ENCODE measurements around the gene HHIPL2.

Gene HHIPL2

DNA sequence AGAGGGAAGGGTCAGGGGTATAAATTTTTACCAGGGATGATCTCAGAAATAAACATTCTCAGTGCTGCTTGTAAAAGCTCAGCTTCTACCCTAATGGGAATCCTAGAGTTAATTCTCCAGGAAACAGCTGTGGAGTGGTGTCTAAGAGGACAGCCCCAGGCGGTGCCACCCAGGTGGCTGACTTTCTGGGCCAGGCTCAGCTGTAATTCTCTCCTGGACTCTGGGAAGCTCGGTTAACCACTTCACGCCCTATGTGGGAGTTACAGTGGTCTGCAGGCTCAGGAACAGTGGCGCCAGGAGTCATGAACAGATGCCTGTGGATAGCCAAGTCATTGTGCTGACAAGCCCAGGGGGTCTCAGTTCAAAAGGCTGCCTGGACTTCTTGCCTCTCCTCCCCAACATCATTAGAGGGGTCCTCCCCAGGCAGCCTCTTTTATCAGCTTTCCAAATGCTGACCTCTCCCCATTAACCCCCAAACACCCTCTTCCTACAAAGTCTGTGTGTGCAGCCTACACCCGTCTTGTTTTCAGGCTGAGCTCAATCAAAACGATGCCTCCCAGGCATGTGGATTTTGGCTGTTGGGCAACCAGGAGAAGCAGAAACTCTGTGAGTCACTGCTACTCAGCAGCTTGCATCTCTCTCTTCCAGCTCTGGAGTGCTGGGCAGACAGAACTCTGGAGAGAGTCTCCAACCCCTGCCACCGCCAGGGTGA lies 1.2 kb downstream of the HHIPL2 start:
- Histone ChIP-seq H3K9ac (ENCODE audit: low read depth, low read length, poor library complexity, severe bottlenecking) (no peak overlapping the region), H3K4me2 (ENCODE audit: low read depth, low read length, poor library complexity, severe bottlenecking) (no peak overlapping the region)

DNA sequence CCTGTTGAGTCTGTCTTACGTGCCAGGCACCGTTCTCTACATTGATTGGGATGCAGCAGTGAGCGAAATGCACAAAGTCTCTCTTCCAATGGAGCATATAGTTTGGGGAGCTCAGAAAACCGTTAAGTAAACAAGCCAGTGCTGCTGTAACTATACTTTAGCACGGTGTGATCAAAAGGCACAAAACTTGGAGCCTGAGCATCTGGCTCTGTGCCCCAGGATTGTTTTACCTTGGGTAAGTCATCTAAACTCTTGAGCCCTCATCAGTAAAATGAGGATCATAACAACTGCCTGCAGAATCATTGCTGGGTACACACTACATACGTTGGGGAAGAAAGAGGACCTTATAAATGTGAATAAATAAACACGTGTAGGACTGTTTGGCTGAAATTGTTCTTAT lies 1.8 kb downstream of the HHIPL2 start:
- Histone ChIP-seq H3K4me2 (ENCODE audit: low read depth, low read length, poor library complexity, severe bottlenecking) (no peak overlapping the region), H3K4me1 (ENCODE audit: insufficient read depth, low read length, poor library complexity, severe bottlenecking) (no peaks in the 10 kb centered on the region), H2AFZ (ENCODE audit: low read length) (no peak overlapping the region), H3K9me3 (ENCODE audit: insufficient read depth, low read depth, low read length) (no peaks in the 10 kb centered on the region), H3K9ac (ENCODE audit: low read depth, low read length, poor library complexity, severe bottlenecking) (no peak overlapping the region), H3K79me2 (ENCODE audit: insufficient read depth, low read length) (no peaks in the 10 kb centered on the region), H3K9me2 (replicated peaks; ENCODE audit: low read depth, low read length) (no peaks in the 10 kb centered on the region), H4K20me1 (ENCODE audit: insufficient read depth, low read length, poor library complexity, severe bottlenecking) (no peaks in the 10 kb centered on the region), H3F3A (ENCODE audit: low read depth) (no peaks in the 10 kb centered on the region), H3K27me3 (ENCODE audit: insufficient read depth, low read length, poor library complexity, severe bottlenecking) (no peaks in the 10 kb centered on the region), H3K4me3 (ENCODE audit: low read length, poor library complexity, severe bottlenecking) (no peak overlapping the region), H3K36me3 (ENCODE audit: insufficient read depth, low read length) (no peaks in the 10 kb centered on the region)
- TF ChIP-seq, protein P1, sequence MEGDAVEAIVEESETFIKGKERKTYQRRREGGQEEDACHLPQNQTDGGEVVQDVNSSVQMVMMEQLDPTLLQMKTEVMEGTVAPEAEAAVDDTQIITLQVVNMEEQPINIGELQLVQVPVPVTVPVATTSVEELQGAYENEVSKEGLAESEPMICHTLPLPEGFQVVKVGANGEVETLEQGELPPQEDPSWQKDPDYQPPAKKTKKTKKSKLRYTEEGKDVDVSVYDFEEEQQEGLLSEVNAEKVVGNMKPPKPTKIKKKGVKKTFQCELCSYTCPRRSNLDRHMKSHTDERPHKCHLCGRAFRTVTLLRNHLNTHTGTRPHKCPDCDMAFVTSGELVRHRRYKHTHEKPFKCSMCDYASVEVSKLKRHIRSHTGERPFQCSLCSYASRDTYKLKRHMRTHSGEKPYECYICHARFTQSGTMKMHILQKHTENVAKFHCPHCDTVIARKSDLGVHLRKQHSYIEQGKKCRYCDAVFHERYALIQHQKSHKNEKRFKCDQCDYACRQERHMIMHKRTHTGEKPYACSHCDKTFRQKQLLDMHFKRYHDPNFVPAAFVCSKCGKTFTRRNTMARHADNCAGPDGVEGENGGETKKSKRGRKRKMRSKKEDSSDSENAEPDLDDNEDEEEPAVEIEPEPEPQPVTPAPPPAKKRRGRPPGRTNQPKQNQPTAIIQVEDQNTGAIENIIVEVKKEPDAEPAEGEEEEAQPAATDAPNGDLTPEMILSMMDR (conservative IDR thresholded peaks at IDR 0.05; ENCODE audit: low read length), result no peak
- no peak for TF ChIP-seq EZH2phosphoT487 (IDR thresholded peaks at IDR 0.05; ENCODE audit: borderline replicate concordance)

More for the DNA sequence above, 1.2 kb downstream of the HHIPL2 start:
- H3K36me3 ChIP-seq (ENCODE audit: insufficient read depth, low read length), result no peaks in the 10 kb centered on the region
- H3K4me3 ChIP-seq (ENCODE audit: low read length, poor library complexity, severe bottlenecking), result no peak overlapping the region
- no peak for TF ChIP-seq EZH2phosphoT487 (IDR thresholded peaks at IDR 0.05; ENCODE audit: borderline replicate concordance)
- TF ChIP-seq, protein P1 (conservative IDR thresholded peaks at IDR 0.05; ENCODE audit: low read length), result no peak
- H3K9me3 ChIP-seq (ENCODE audit: insufficient read depth, low read depth, low read length), result no peaks in the 10 kb centered on the region
- no peaks in the 10 kb centered on the region for H3K4me1 ChIP-seq (ENCODE audit: insufficient read depth, low read length, poor library complexity, severe bottlenecking)
- H4K20me1 ChIP-seq (ENCODE audit: insufficient read depth, low read length, poor library complexity, severe bottlenecking), result no peaks in the 10 kb centered on the region
- no peaks in the 10 kb centered on the region for H3K9me2 ChIP-seq (replicated peaks; ENCODE audit: low read depth, low read length)
- H3K79me2 ChIP-seq (ENCODE audit: insufficient read depth, low read length), result no peaks in the 10 kb centered on the region
- no peak overlapping the region for H2AFZ ChIP-seq (ENCODE audit: low read length)
- no peaks in the 10 kb centered on the region for H3F3A ChIP-seq (ENCODE audit: low read depth)
- no peaks in the 10 kb centered on the region for H3K27me3 ChIP-seq (ENCODE audit: insufficient read depth, low read length, poor library complexity, severe bottlenecking)

DNA sequence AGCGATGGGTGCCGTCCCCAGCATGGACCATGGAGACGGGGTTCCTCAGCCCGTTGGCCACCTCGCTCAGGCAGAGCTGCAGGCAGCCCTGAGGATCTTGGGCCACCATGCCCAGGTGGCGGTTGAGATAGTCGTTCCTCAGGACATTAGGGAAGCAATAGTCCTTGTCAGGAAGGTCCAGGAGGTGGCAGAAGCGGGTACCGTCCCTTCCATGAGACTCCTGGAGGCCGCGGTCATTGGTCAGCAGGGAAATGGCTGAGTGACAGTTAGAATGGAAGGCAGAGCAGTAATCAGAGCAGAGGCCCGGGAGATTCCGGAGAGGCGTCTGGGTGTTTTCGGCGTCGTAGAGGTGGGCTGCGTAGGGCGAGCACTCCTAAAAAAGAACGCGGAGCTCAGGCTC lies 4.1 kb downstream of the HHIPL2 start:
- Histone ChIP-seq H3K79me2 (ENCODE audit: insufficient read depth, low read length) (no peaks in the 10 kb centered on the region), H3K9me2 (replicated peaks; ENCODE audit: low read depth, low read length) (no peaks in the 10 kb centered on the region), H3K27me3 (ENCODE audit: insufficient read depth, low read length, poor library complexity, severe bottlenecking) (no peaks in the 10 kb centered on the region), H3K4me1 (ENCODE audit: insufficient read depth, low read length, poor library complexity, severe bottlenecking) (no peaks in the 10 kb centered on the region), H3K9ac (ENCODE audit: low read depth, low read length, poor library complexity, severe bottlenecking) (no peak overlapping the region), H3K4me2 (ENCODE audit: low read depth, low read length, poor library complexity, severe bottlenecking) (no peak overlapping the region), H3K36me3 (ENCODE audit: insufficient read depth, low read length) (no peaks in the 10 kb centered on the region), H3F3A (ENCODE audit: low read depth) (no peaks in the 10 kb centered on the region), H4K20me1 (ENCODE audit: insufficient read depth, low read length, poor library complexity, severe bottlenecking) (no peaks in the 10 kb centered on the region), H3K4me3 (ENCODE audit: low read length, poor library complexity, severe bottlenecking) (no peak overlapping the region), H2AFZ (ENCODE audit: low read length) (no peak overlapping the region), H3K9me3 (ENCODE audit: insufficient read depth, low read depth, low read length) (no peaks in the 10 kb centered on the region)
- no peak for TF ChIP-seq EZH2phosphoT487 (IDR thresholded peaks at IDR 0.05; ENCODE audit: borderline replicate concordance)
- TF ChIP-seq, protein P1 (conservative IDR thresholded peaks at IDR 0.05; ENCODE audit: low read length), result no peak

Data from Loucy (cell line).